ENCODE results near the gene GSDMA.
"Not testable (repeated sequence)": the region's sequence is repeated elsewhere in the genome, so short reads cannot be mapped to it uniquely, and the experiment has no call there.

GSDMA gene

GRCh38 chr17:39929646-39930407, 33.0 kb upstream of the GSDMA start:
- DNase-seq: no peak

DNA sequence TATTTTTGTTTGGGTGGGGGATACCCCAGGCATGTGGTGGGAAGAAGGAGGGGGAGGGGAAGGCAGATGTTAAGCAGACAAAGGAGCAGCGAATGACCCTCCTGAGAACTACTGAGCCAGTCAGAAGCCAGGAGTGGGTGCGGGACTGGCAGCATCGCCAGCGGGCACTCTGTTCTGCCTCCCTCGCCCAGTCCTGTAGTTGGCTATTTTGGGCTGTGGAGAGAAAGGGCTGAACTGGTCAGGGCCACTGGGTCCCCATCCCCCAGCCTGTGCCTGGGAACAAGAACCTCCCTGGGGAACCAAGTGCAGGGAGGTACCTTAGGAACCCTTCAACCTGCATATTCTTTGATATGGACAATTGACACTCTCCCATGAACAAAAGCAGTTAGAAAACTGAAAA, 28.9 kb upstream of the GSDMA start:
- DNase-seq: no peak

- DNase-seq: no peak
These were observed 28.5 kb upstream of the GSDMA start for GRCh38 chr17:39934324-39934723.

DNA sequence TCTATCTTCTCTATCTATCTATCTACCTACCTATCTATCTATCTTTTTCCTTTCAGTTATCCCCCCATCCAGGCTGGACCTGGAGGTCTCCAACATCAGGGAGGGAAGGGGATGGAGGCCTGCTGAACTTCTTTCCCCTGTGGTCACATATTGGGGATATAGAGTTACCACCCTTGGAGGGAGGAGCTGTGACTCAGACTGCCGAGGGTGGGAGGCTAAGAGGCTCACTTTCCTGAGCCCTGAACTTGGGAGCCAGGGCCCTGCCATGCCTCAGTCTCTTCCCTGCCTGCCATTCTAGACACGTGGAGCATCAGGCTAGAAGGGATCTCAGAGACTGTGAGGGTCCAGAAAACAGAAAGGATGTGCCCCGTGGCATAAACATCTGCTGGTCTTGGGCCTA, 26.9 kb upstream of the GSDMA start:
- DNase-seq: no peak

DNA sequence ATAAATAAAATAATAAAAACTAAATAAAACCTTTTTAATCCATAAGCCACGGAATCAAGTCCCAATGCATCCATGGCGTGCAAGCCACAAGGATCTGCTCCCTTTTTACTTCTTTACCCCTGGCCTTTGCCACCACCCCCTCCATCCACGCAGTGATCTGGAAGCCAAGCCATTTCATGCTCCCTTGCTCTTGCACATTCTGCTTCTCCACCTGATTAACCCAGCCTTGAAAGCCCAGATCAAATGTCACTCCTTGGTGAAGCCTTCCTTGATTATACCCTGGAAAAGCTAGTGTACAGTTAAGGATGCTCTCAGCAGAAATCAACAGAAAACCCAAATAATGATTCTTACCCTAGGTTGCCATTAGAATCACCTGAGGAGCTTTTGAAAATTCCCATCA, 25.4 kb upstream of the GSDMA start:
- no peak for DNase-seq

GRCh38 chr17:39938140-39938869, 24.5 kb upstream of the GSDMA start:
- DNase-seq: no peak

- no peak for DNase-seq
These were observed 23.7 kb upstream of the GSDMA start for GRCh38 chr17:39939106-39939505.

DNA sequence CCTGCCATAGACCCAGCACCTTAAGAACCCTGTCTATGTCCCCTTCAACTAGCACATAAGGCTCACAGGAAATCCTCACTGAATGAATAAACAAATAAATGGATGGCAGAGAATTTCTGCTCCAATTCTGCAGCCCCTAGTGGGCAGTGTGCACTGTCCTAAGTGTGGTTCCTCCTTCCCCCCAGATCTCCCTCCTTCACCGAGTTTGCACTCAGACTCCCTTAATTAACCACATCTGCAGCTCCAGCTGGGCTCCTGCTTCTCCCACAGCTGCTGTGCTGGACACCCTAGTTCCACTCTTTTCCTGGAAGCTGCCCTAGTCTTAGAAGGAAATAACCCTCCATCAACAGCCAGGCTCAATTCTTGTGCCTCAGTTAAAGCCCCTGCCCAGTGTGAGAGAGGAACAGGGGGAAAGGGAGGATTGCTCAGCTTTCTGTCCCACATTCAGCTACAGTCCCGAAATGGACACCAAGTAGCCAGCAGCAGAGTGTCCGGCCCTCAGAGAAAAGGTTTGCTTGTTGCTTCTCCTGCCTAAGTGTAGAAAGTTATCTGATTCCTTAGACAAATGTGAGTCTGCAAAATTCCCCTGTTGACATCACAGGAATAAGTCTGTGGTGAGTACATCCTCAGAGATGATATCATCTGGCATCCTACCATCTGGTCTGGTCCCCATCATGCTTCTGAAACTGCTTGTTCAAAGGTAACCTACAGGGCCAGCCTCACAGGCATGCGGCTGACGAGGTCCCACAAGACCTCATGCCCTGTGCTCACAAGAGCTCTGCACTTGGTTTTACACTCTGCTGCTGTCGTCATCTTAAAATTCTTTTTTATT, 23.0 kb upstream of the GSDMA start:
- DNase-seq: peak; percentile 64

GRCh38 chr17:39943702-39944392, 19.0 kb upstream of the GSDMA start:
- DNase-seq: no peak

DNA sequence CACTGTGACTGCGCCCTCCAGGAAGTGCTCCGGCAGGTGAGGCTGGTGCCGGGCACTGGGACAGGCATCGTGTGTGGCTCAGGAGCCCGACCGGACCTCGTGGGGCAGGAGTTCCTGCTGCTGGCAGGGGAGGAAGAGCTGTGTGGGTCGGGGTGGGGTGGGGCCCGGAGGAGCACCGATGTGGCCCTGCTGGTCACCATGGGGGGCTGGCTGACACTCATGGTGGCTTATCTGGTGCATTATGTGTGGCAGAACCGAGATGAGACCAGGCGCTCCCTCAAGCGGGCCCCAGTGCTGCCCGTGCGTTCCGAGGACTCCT, 18.5 kb upstream of the GSDMA start:
- DNase-seq: no peak

GRCh38 chr17:39946551-39947330, 16.1 kb upstream of the GSDMA start:
- no peak for DNase-seq

DNA sequence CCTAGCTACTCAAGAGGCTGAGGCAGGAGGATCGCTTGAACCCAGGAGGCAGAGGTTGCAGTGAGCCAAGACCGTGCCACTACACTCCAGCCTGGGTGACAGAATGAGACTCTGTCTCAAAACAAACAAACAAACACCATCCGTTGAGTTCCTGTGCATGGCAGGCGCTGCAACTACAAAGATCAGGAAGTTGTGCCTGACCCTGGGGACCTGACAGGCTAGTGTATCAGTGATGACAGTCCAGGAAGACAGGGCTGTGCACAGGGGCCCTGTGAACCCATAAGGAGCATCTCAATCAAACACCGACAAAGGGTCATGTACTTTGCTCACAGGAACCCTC, 14.3 kb upstream of the GSDMA start:
- not testable (repeated sequence) for DNase-seq

DNA sequence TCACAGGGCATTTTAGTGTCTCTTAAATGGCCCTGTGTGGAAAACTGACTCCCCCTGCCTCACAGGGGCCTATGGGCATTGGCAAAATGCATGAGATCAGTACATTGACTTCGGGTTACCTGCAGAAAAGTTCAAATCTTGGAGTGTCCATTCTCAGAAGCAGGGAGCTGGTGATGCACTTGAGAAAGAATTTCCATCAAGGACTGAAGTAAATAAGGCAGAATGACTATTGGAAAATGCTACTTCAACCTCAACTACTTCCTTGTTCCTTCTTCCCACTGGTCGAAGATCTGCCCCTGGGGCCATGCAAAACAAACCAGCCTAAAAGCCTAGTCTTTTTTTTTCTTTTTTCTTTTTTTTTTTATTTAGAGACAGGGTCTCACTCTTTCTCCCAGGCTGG, 13.8 kb upstream of the GSDMA start:
- no peak for DNase-seq

GRCh38 chr17:39950871-39951348, 11.9 kb upstream of the GSDMA start:
- no peak for DNase-seq

GRCh38 chr17:39951924-39952679, 10.7 kb upstream of the GSDMA start:
- no peak for DNase-seq

GRCh38 chr17:39952680-39953470, 9.9 kb upstream of the GSDMA start:
- peak; percentile 71 for DNase-seq

- DNase-seq: no peak
These were observed 9.3 kb upstream of the GSDMA start for GRCh38 chr17:39953471-39953888.

- DNase-seq: no peak
These were observed 7.9 kb upstream of the GSDMA start for GRCh38 chr17:39954876-39955275.

DNA sequence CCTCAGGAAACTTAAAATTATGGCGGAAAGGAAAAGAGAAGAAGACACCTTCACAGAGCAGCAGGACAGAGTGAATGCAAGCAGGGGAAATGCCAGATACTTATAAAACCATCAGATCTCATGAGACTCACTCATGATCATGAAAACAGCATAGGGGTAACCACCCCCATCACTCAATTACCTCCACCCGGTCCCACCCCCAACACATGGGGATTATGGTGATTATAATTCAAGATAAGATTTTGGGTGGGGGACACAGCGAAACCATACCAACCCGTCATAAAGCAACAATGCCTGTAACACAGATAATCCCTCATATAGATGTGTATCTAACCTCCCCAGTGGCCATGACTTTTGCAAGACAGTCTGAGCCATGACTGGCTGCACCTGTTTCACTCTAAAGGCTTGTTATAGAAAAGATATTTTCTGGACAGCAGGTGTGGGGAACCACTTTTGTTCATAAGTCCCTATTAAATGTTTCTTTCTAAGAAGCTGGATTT, 7.0 kb upstream of the GSDMA start:
- no peak for DNase-seq

DNA sequence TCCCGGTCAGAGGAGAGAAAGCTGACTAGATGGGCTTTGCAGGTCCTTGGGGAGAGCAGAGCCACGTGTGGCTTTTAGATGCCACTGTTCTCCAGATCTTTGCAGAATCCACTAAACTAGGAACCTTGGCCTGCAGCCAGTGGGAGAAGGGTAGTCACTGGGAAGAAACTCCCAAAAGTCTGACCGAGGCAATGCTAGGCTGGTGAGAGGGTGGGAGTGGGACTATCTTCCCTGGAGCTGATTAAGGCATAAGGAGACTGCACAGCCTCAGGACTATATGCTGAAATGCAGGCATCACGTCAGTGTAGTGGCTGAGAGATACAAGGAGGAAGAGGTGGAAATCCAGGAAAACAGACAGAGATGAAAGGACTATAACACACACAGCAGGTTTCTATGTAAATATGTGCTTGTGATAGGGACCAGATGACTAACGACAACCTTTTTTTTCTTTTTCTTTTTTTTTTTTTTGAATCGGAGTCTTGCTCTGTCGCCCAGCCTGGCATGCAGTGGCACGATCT, 2.2 kb upstream of the GSDMA start:
- no peak for DNase-seq
